A549 (cell line): ENCODE data around the gene STN1. TPM values are rescaled to one million over a fixed set of nuclear protein-coding genes. Genes with fewer than 3 reads are reported as not detected.

Source experiments
- ATAC-seq, 2 experiments: fragments of 200-7000 bp in 1 of 2; fragments of >200 bp in 1 of 2; cut with Nextera tagmentation in 1 of 2; cut with Tn5 transposase in 1 of 2; 3 replicates each; pipeline versions ENCODE4 v1.8.0 to v1.9.1; 2018 to 2020; ENCODE audit warnings: mild to moderate bottlenecking in 1 of 2, moderate library complexity in 1 of 2
- CTCF ChIA-PET: fragments of 300-600 bp; sonication (Branson Sonifier 250); formaldehyde crosslinking; extraction: SDS; loops from one replicate; lab custom pipeline; 2021; ENCODE audit warnings: antibody characterized with exemption, inconsistent platforms; lab: Yijun Ruan, JAX
- POLR2A ChIA-PET: fragments of 350-600 bp; formaldehyde crosslinking; extraction: SDS; loops from one replicate; lab custom pipeline; 2021; ENCODE audit warnings: antibody characterized with exemption, inconsistent platforms; lab: Yijun Ruan, JAX
- DNase-seq, 2 experiments: peaks; one replicate each; pipeline versions ENCODE4 v3.0.0 to v3.0.0-alpha.2; 2011 to 2016; ENCODE audit warnings: low read depth in 1 of 2, low spot score in 1 of 2
- FAIRE-seq: peaks from 2 replicates; lab custom pipeline; 2011; peaks lifted over from hg19 to GRCh38; lab: Jason Lieb, UNC
- H3K27ac ChIP-seq, 2 experiments: fragments of >200 bp; sonication (Bioruptor Twin); formaldehyde crosslinking; 3 replicates each; pipeline ENCODE4 v1.5.1; 2016 to 2017
- H3K4me1 ChIP-seq: fragments of >200 bp; sonication (Bioruptor Twin); formaldehyde crosslinking; 3 replicates; pipeline ENCODE4 v1.6.1; 2016
- H3K4me2 ChIP-seq: fragments of >200 bp; sonication (Bioruptor Twin); formaldehyde crosslinking; 3 replicates; pipeline ENCODE4 v1.6.1; 2016
- H3K4me3 ChIP-seq: fragments of >200 bp; sonication (Bioruptor Twin); formaldehyde crosslinking; 3 replicates; pipeline ENCODE4 v1.5.1; 2016
- H3K9me3 ChIP-seq: fragments of >200 bp; sonication (Bioruptor Twin); formaldehyde crosslinking; 3 replicates; pipeline ENCODE4 v1.6.1; 2016
- BCL3 ChIP-seq: fragments of >200 bp; sonication (Bioruptor Twin); formaldehyde crosslinking; IDR thresholded peaks from 3 replicates; pipeline ENCODE4 v1.6.1; 2016
- BHLHE40 ChIP-seq: IDR thresholded peaks from 2 replicates; pipeline ENCODE4 v1.6.1; 2012; ENCODE audit warnings: low read depth, low read length, inconsistent platforms
- CEBPB ChIP-seq, 2 experiments: fragments of >200 bp in 1 of 2; sonication (Bioruptor Twin) in 1 of 2; formaldehyde crosslinking in 1 of 2; IDR thresholded peaks; 2 replicates each; pipeline ENCODE4 v1.6.1; 2012 to 2016
- EHF ChIP-seq: fragments of 250-450 bp; sonication (Bioruptor Pico); IDR thresholded peaks from 2 replicates; pipeline ENCODE4 v1.5.0; 2020; ENCODE audit warnings: mild to moderate bottlenecking
- EP300 ChIP-seq, 2 experiments: fragments of >200 bp; sonication (Bioruptor Twin); formaldehyde crosslinking; IDR thresholded peaks; 2 replicates in 1 of 2; 3 replicates in 1 of 2; pipeline ENCODE4 v1.6.1; 2016 to 2017
- FOSB ChIP-seq: fragments of 250-450 bp; sonication (Bioruptor Pico); IDR thresholded peaks from 2 replicates; pipeline ENCODE4 v1.5.0; 2020; ENCODE audit warnings: mild to moderate bottlenecking, moderate library complexity
- FOXS1 ChIP-seq: fragments of 250-450 bp; sonication (Bioruptor Pico); IDR thresholded peaks from 2 replicates; pipeline ENCODE4 v1.5.0; 2020; ENCODE audit warnings: mild to moderate bottlenecking, moderate library complexity
- HEYL ChIP-seq: fragments of 250-450 bp; sonication (Bioruptor Pico); IDR thresholded peaks from 2 replicates; pipeline ENCODE4 v1.8.0; 2021; ENCODE audit warnings: mild to moderate bottlenecking, moderate library complexity
- HMGXB4 ChIP-seq: fragments of 250-450 bp; sonication (Bioruptor Pico); IDR thresholded peaks from 2 replicates; pipeline ENCODE4 v1.5.0; 2021; ENCODE audit warnings: mild to moderate bottlenecking, moderate library complexity, borderline replicate concordance
- HOXB13 ChIP-seq: fragments of 250-450 bp; sonication (Bioruptor Pico); IDR thresholded peaks from 2 replicates; pipeline ENCODE4 v1.5.0; 2020; ENCODE audit warnings: low read depth, mild to moderate bottlenecking, moderate library complexity
- HOXB5 ChIP-seq: fragments of 250-450 bp; sonication (Bioruptor Pico); IDR thresholded peaks from 2 replicates; pipeline ENCODE4 v1.5.0; 2020; ENCODE audit warnings: mild to moderate bottlenecking, moderate library complexity
- JUN ChIP-seq, 2 experiments: fragments of >200 bp; sonication (Bioruptor Twin); formaldehyde crosslinking; IDR thresholded peaks; 2 replicates in 1 of 2; 3 replicates in 1 of 2; pipeline ENCODE4 v1.6.1; 2016 to 2017
- JUNB ChIP-seq: fragments of >200 bp; sonication (Bioruptor Twin); formaldehyde crosslinking; IDR thresholded peaks from 2 replicates; pipeline ENCODE4 v1.6.1; 2016
- KDM5A ChIP-seq: fragments of 200-600 bp; sonication (generic); IDR thresholded peaks from 2 replicates; pipeline ENCODE4 v1.6.1; 2016; ENCODE audit warnings: antibody characterized with exemption, mild to moderate bottlenecking
- NR3C1 ChIP-seq: fragments of >200 bp; sonication (Bioruptor Twin); formaldehyde crosslinking; IDR thresholded peaks from 3 replicates; pipeline ENCODE4 v1.6.1; 2017
- PHF8 ChIP-seq: fragments of 200-600 bp; sonication (generic); IDR thresholded peaks from 2 replicates; pipeline ENCODE4 v1.6.1; 2016; ENCODE audit warnings: low read depth, mild to moderate bottlenecking, antibody characterized with exemption, moderate library complexity, borderline replicate concordance
- POLR2A ChIP-seq: IDR thresholded peaks from 2 replicates; pipeline ENCODE4 v1.6.1; 2012; ENCODE audit warnings: mild to moderate bottlenecking, low read length
- POLR2AphosphoS2 ChIP-seq: conservative IDR thresholded peaks from 2 replicates; pipeline ENCODE4 v1.6.1; 2012; ENCODE audit warnings: low read length, improper control_type of control experiment, inconsistent platforms
- RAD21 ChIP-seq, 2 experiments: fragments of >200 bp in 1 of 2; sonication (Bioruptor Twin) in 1 of 2; formaldehyde crosslinking in 1 of 2; IDR thresholded peaks in 1 of 2; conservative IDR thresholded peaks in 1 of 2; 2 replicates in 1 of 2; 3 replicates in 1 of 2; pipeline ENCODE4 v1.6.1; 2012 to 2018; ENCODE audit warnings: inconsistent platforms in 1 of 2
- RCOR1 ChIP-seq: fragments of 150-350 bp; IDR thresholded peaks from 2 replicates; pipeline ENCODE4 v1.6.1; 2014; ENCODE audit warnings: antibody characterized with exemption, low read length, low read depth
- RFX5 ChIP-seq: fragments of 450-650 bp; IDR thresholded peaks from 2 replicates; pipeline ENCODE4 v1.7.1; 2014; ENCODE audit warnings: antibody characterized with exemption, mild to moderate bottlenecking, moderate library complexity
- SREBF2 ChIP-seq: fragments of 450-650 bp; IDR thresholded peaks from 2 replicates; pipeline ENCODE4 v1.6.1; 2014; ENCODE audit warnings: mild to moderate bottlenecking, moderate library complexity
- TP53 ChIP-seq: fragments of 250-450 bp; sonication (Bioruptor Pico); IDR thresholded peaks from 2 replicates; pipeline ENCODE4 v1.5.0; 2021; ENCODE audit warnings: mild to moderate bottlenecking, moderate library complexity
- WGBS: methylation state at CpG from one replicate; pipeline ENCODE4 v1.1.6; 2017; ENCODE audit errors: missing lambda C conversion rate; 5-methylcytosine and 5-hydroxymethylcytosine counted together
- polyA plus RNA-seq, 4 experiments: library from polyadenylated mRNA; depleted of rRNA in 3 of 4; stranded (reverse); fragments of >200 nt; fragmentation: RNase III in 1 of 4; extraction: RNeasy Plus Mini Kit Qiagen cat#74134 plus additional on column Dnase treatment in 1 of 4; gene quantifications; 2 replicates in 3 of 4; 3 replicates in 1 of 4; pipeline ENCODE4 v1.2.3, GENCODE V29; 2011 to 2017
- TF ChIP-seq, protein P1 (sequence below): IDR thresholded peaks from 2 replicates; pipeline ENCODE4 v1.6.1; 2012
- TF ChIP-seq, protein P2 (sequence below): fragments of 200-600 bp; sonication (generic); IDR thresholded peaks from 2 replicates; pipeline ENCODE4 v1.6.1; 2016; ENCODE audit warnings: antibody characterized with exemption, mild to moderate bottlenecking, moderate library complexity

Gene STN1
- polyA plus RNA-seq, 2 of the 4 experiments (the other 2 are of a cell fraction): 17.1 to 34.5 TPM

DNA sequence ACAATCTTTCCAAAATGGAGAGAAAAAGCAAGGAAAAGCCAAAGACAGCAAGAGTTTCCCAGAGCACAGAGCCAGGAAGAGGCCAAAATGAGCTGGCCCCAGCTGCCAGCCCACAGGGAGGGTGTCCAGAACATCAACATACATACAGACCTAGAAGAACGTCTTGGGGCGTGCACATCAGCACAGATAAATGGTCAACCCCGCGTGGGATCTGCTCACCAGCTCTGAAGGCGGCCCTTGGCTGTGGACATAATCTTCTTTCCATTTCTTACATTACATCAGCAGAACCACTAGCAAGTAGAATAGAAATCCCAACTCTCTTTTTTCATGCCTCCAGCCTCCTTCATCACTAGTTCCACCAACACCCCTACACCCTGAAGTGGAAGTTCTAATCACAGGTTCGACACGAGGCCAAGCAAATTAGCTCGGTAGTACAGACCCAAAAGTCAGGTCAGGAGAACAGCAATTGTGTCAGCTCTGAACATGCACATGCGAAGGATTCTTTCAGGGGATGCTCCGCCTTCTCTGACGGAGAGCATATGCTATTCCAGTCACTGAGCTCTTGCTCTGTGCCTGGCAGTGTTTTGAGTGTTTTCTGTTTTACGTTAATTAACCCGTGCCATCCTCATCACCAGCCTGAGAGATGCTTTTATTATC is 79.0 kb downstream of the STN1 start:
- Histone ChIP-seq H3K9me3 (no peaks in the 10 kb centered on the region), H3K4me3 (no peak overlapping the region), H3K4me2 (no peak overlapping the region), H3K4me1 (peaks cover 24% of the 10 kb centered on the region), H3K27ac (no peak overlapping the region)
- 96% methylated on average over 13 of the region's 13 CpGs for WGBS
- DNase-seq (no peak), FAIRE-seq (no peak), ATAC-seq (no peak)
- ChIA-PET POLR2A (no interaction called here), CTCF (interaction anchor here (1.1 to 3.3 kb wide), 7 partner anchors 8 to 126 kb away, joined by 3 to 15 read pairs (median 5); no protein-coding TSS in a partner anchor)
- TF ChIP-seq RCOR1 (no peak), BCL3 (no peak), JUN (IDR thresholded peaks at IDR 0.05) (no peak), CEBPB (IDR thresholded peaks at IDR 0.05) (no peak), HEYL (CRISPR knock-in tag) (no peak), POLR2AphosphoS2 (no peak), TP53 (no peak), FOXS1 (CRISPR knock-in tag) (no peak), EHF (CRISPR knock-in tag) (no peak), JUNB (no peak), KDM5A (no peak), HMGXB4 (CRISPR knock-in tag) (no peak), SREBF2 (no peak), NR3C1 (no peak), RAD21 (conservative IDR thresholded peaks at IDR 0.05 in 1 of 2, IDR thresholded peaks at IDR 0.05 in 1 of 2) (no peak), HOXB13 (no peak)
- TF ChIP-seq, protein P1, sequence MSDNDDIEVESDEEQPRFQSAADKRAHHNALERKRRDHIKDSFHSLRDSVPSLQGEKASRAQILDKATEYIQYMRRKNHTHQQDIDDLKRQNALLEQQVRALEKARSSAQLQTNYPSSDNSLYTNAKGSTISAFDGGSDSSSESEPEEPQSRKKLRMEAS: no peak

DNA sequence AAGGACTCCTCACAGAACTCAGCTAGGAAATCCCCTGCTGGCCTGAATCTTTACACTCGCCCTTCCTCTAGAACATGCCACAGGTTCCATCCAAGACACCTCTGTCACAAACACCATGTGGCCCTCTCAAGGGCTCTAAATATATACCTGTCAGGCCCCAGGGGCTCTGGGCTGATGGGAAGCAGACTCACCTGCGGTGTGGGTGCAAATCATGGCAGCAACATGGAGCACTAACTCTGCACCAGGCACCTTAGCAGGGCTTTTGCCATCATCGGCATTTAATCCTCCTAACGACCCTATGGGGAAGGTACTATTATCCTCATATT is 80.0 kb downstream of the STN1 start:
- TF ChIP-seq TP53 (no peak), BHLHE40 (no peak)

GRCh38 chr10:103837370-103838069 is 80.5 kb downstream of the STN1 start:
- Histone ChIP-seq H3K4me1 (peaks cover 33% of the 10 kb centered on the region), H3K27ac (peak overlapping the region in 1 of 2 experiments; percentile 14; a peak in 2 of 6 replicates), H3K4me2 (no peak overlapping the region), H3K9me3 (0 out of 3 replicates have a peak, but pooled peaks cover 4% of the 10 kb centered on the region), H3K4me3 (no peak overlapping the region)
- no peak for ATAC-seq
- FAIRE-seq: no peak
- ChIA-PET POLR2A (interaction anchor here (0.6 kb wide), 1 partner anchor 84 kb away, joined by 4 read pairs; no protein-coding TSS in a partner anchor), CTCF (interaction anchor here (0.8 to 3.3 kb wide), 8 partner anchors 10 to 285 kb away, joined by 3 to 15 read pairs (median 3); partner anchors contain the start of genes SFR1 and SH3PXD2A)
- WGBS: 72% methylated on average over 10 of the region's 10 CpGs
- no peak for DNase-seq
- TF ChIP-seq BHLHE40 (no peak), BCL3 (no peak), EP300 (IDR thresholded peaks at IDR 0.05) (no peak), POLR2A (no peak), RFX5 (no peak), FOSB (CRISPR knock-in tag) (no peak), PHF8 (no peak), RCOR1 (no peak), HOXB5 (no peak)
- TF ChIP-seq, protein P2, sequence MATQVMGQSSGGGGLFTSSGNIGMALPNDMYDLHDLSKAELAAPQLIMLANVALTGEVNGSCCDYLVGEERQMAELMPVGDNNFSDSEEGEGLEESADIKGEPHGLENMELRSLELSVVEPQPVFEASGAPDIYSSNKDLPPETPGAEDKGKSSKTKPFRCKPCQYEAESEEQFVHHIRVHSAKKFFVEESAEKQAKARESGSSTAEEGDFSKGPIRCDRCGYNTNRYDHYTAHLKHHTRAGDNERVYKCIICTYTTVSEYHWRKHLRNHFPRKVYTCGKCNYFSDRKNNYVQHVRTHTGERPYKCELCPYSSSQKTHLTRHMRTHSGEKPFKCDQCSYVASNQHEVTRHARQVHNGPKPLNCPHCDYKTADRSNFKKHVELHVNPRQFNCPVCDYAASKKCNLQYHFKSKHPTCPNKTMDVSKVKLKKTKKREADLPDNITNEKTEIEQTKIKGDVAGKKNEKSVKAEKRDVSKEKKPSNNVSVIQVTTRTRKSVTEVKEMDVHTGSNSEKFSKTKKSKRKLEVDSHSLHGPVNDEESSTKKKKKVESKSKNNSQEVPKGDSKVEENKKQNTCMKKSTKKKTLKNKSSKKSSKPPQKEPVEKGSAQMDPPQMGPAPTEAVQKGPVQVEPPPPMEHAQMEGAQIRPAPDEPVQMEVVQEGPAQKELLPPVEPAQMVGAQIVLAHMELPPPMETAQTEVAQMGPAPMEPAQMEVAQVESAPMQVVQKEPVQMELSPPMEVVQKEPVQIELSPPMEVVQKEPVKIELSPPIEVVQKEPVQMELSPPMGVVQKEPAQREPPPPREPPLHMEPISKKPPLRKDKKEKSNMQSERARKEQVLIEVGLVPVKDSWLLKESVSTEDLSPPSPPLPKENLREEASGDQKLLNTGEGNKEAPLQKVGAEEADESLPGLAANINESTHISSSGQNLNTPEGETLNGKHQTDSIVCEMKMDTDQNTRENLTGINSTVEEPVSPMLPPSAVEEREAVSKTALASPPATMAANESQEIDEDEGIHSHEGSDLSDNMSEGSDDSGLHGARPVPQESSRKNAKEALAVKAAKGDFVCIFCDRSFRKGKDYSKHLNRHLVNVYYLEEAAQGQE: no peak

More for the DNA sequence above, 80.0 kb downstream of the STN1 start:
- ATAC-seq (no peak), FAIRE-seq (no peak), DNase-seq (no peak)
- Histone ChIP-seq H3K4me2 (no peak overlapping the region), H3K4me1 (peaks cover 33% of the 10 kb centered on the region), H3K27ac (peak overlapping the region in 1 of 2 experiments; percentile 10; a peak in 1 of 6 replicates), H3K4me3 (no peak overlapping the region), H3K9me3 (0 out of 3 replicates have a peak, but pooled peaks cover under 1% of the 10 kb centered on the region)
- 72% methylated on average over 3 of the region's 4 CpGs for WGBS
- POLR2A ChIA-PET: no interaction called here
- CTCF ChIA-PET: interaction anchor here (0.9 to 3.3 kb wide), 7 partner anchors 9 to 125 kb away, joined by 3 to 15 read pairs (median 3); partner anchors contain the start of gene SH3PXD2A
